HG02943 (cell line): ENCODE measurements around the gene POMC.
"Not testable (repeated sequence)": the region's sequence is repeated elsewhere in the genome, so short reads cannot be mapped to it uniquely, and the experiment has no call there.

ENCODE experiments used
- ATAC-seq: cut with Tn5 transposase; IDR thresholded peaks from one replicate; pipeline ENCODE4 v1.9.1; 2021; ENCODE audit warnings: mild to moderate bottlenecking, low read depth, moderate library complexity; ENCODE audit not compliant: unreplicated experiment

The POMC gene

GRCh38 chr2:25141120-25141519 lies 27.3 kb downstream of the POMC start:
- ATAC-seq = no peak

GRCh38 chr2:25140535-25140934 lies 27.8 kb downstream of the POMC start:
- not testable (repeated sequence) for ATAC-seq

GRCh38 chr2:25132693-25133092 lies 35.7 kb downstream of the POMC start:
- ATAC-seq = no peak

GRCh38 chr2:25132299-25132635 lies 36.1 kb downstream of the POMC start:
- ATAC-seq = no peak

- no peak for ATAC-seq
Observed at GRCh38 chr2:25131567-25132298, 36.6 kb downstream of the POMC start.

- ATAC-seq = no peak
Observed at GRCh38 chr2:25131253-25131566, 37.2 kb downstream of the POMC start.

- ATAC-seq = no peak
Observed at GRCh38 chr2:25129901-25130520, 38.4 kb downstream of the POMC start.

- no peak for ATAC-seq
Observed at GRCh38 chr2:25127646-25128045, 40.7 kb downstream of the POMC start.

- ATAC-seq = not testable (repeated sequence)
Observed at GRCh38 chr2:25127071-25127470, 41.3 kb downstream of the POMC start.

GRCh38 chr2:25125976-25126375 lies 42.4 kb downstream of the POMC start:
- no peak for ATAC-seq

GRCh38 chr2:25125189-25125588 lies 43.2 kb downstream of the POMC start:
- no peak for ATAC-seq

- ATAC-seq = no peak
Observed at GRCh38 chr2:25123682-25124081, 44.7 kb downstream of the POMC start.

- no peak for ATAC-seq
Observed at GRCh38 chr2:25122367-25122766, 46.0 kb downstream of the POMC start.

- ATAC-seq = no peak
Observed at GRCh38 chr2:25119263-25119662, 49.1 kb downstream of the POMC start.

- no peak for ATAC-seq
Observed at GRCh38 chr2:25116956-25117355, 51.4 kb downstream of the POMC start.

GRCh38 chr2:25115902-25116301 lies 52.5 kb downstream of the POMC start:
- ATAC-seq = no peak

- no peak for ATAC-seq
Observed at GRCh38 chr2:25115249-25115883, 53.0 kb downstream of the POMC start.

GRCh38 chr2:25112113-25112512 lies 56.3 kb downstream of the POMC start:
- no peak for ATAC-seq
